Measurements from ENCODE around the gene IGF2BP2.
A peak's percentile ranks its signal among the peaks of the same experiment; 100 is the strongest.

The IGF2BP2 gene

GRCh38 chr3:185746470-185746869, 78.4 kb downstream of the IGF2BP2 start:
- no peak overlapping the region for H3K4me3 ChIP-seq (ENCODE audit: low read depth, low read length)
- peak; percentile 55 for DNase-seq (ENCODE audit: low read depth)
- TF ChIP-seq CTCF (IDR thresholded peaks at IDR 0.05; ENCODE audit: control insufficient read depth, extremely low read depth, insufficient read depth), result no peak

- DNase-seq (ENCODE audit: low read depth), result no peak
- no peak overlapping the region for H3K4me3 ChIP-seq (ENCODE audit: low read depth, low read length)
- TF ChIP-seq CTCF (IDR thresholded peaks at IDR 0.05; ENCODE audit: control insufficient read depth, extremely low read depth, insufficient read depth), result no peak
These were observed 79.6 kb downstream of the IGF2BP2 start for GRCh38 chr3:185744997-185745843.

GRCh38 chr3:185741586-185741985, 83.3 kb downstream of the IGF2BP2 start:
- H3K4me3 ChIP-seq (ENCODE audit: low read depth, low read length), result no peak overlapping the region
- no peak for DNase-seq (ENCODE audit: low read depth)
- TF ChIP-seq CTCF (IDR thresholded peaks at IDR 0.05; ENCODE audit: control insufficient read depth, extremely low read depth, insufficient read depth), result no peak

- TF ChIP-seq CTCF (IDR thresholded peaks at IDR 0.05; ENCODE audit: control insufficient read depth, extremely low read depth, insufficient read depth), result no peak
- no peak overlapping the region for H3K4me3 ChIP-seq (ENCODE audit: low read depth, low read length)
- DNase-seq (ENCODE audit: low read depth), result no peak
These were observed 84.7 kb downstream of the IGF2BP2 start for GRCh38 chr3:185740133-185740532.

GRCh38 chr3:185739264-185739701, 85.6 kb downstream of the IGF2BP2 start:
- no peak for TF ChIP-seq CTCF (IDR thresholded peaks at IDR 0.05; ENCODE audit: control insufficient read depth, extremely low read depth, insufficient read depth)
- H3K4me3 ChIP-seq (ENCODE audit: low read depth, low read length), result no peak overlapping the region
- no peak for DNase-seq (ENCODE audit: low read depth)

GRCh38 chr3:185737740-185738680, 86.8 kb downstream of the IGF2BP2 start:
- no peak for TF ChIP-seq CTCF (IDR thresholded peaks at IDR 0.05; ENCODE audit: control insufficient read depth, extremely low read depth, insufficient read depth)
- no peak for DNase-seq (ENCODE audit: low read depth)
- no peak overlapping the region for H3K4me3 ChIP-seq (ENCODE audit: low read depth, low read length)
